Measurements from ENCODE around the gene CAV3.

The CAV3 gene

DNA sequence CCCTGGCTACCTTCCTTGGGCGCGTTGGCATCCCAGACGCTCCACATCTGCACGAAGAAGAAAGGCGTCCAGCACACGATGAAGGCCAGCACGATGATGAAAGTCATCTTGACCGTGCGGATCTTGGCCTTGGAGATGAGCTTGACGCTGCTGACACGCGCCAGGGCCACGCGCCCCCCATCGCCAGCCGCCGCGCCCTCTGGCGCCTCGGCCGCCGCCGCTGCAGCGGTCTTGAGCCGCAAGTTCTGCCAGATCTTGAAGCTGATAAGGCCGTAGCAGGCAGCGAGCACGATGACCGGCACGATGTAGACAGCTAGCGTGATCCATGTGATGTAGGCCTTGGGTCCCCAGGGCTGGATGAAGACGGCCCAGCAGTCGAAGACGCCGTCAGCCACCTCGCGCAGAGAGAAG is 33.7 kb downstream of the CAV3 start:
- WGBS (ENCODE audit: extremely low coverage, insufficient coverage, insufficient read length), result no CpG with 5 or more reads among the region's 37 CpGs
- Histone ChIP-seq H3K14ac (ENCODE audit: low read length) (no peak overlapping the region), H2AFZ (ENCODE audit: insufficient read depth, low read length, poor library complexity) (no peak overlapping the region), H3K4ac (ENCODE audit: low read depth, low read length) (no peak overlapping the region), H3K79me2 (ENCODE audit: control insufficient read depth, insufficient read depth, low read length, poor library complexity) (no peaks in the 10 kb centered on the region), H3K23ac (ENCODE audit: low read length) (no peak overlapping the region), H3K9me3 (ENCODE audit: insufficient read depth, low read depth, low read length) (peaks cover 5% of the 10 kb centered on the region), H2BK120ac (ENCODE audit: insufficient read depth, low read length, poor library complexity) (no peak overlapping the region), H3K36me3 (ENCODE audit: control insufficient read depth in 1 of 2, insufficient read depth in 2 of 2, low read length in 2 of 2) (peaks cover 0 to 3% of the 10 kb centered on the region in 2 experiments), H3K27ac (ENCODE audit: low read depth, low read length) (no peak overlapping the region), H3K4me3 (ENCODE audit: low read depth, low read length) (peak overlapping the region; percentile 40), H4K8ac (ENCODE audit: low read depth, low read length) (no peak overlapping the region), H2AK5ac (ENCODE audit: low read length) (no peak overlapping the region), H4K12ac (ENCODE audit: low read depth, low read length) (no peak overlapping the region), H4K91ac (ENCODE audit: low read depth, low read length) (no peak overlapping the region), H3K27me3 (ENCODE audit: insufficient read depth, low read length) (peaks cover 22% of the 10 kb centered on the region), H2BK5ac (ENCODE audit: low read depth, low read length, poor library complexity) (no peak overlapping the region), H3K79me1 (ENCODE audit: low read length) (no peaks in the 10 kb centered on the region), H2BK12ac (ENCODE audit: low read length) (no peak overlapping the region), H3K4me2 (ENCODE audit: low read length) (peak overlapping the region; percentile 94), H3K4me1 (ENCODE audit: control insufficient read depth in 1 of 2, insufficient read depth in 2 of 2, low read length in 2 of 2) (peaks cover 12% of the 10 kb centered on the region in 2 experiments), H3K9ac (ENCODE audit: low read length) (no peak overlapping the region), H3K18ac (ENCODE audit: low read length) (no peak overlapping the region)
- DNase-seq, result peak; percentile 6 to 23

DNA sequence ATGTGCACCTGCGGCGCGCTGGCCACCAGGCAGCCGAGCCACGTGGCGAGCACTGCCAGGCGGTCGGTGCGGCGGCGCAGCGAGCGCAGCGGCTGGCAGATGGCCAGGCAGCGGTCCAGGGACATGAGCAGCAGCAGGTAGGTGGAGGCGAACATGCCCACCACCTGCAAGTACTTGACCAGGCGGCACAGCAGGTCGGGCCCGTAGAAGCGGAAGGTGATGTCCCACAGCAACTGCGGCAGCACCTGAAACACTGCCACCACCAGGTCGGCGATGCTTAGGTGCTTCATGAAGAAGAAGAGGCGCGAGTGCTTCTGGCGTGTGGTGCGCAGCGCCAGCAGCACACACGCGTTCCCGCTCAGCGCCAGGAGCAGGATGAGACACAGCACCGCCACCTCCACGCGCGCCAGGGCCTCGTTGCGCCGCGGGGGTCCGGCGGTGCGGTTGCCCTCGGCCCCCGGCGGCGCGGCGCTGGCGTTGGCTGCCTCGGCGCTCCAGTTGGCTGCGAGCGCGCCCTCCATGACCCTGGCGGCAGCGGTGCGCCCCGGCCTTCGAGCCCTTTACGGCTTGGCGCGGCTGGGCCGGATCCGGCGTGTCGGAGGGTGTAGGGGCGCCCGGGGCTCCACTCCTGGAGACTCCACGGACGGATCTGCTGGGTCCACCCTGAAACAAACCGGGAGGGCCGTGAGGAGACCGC is 34.2 kb downstream of the CAV3 start:
- H3K4me2 ChIP-seq (ENCODE audit: low read length), result peak overlapping the region; percentile 94
- H3K4me3 ChIP-seq (ENCODE audit: low read depth, low read length), result peak overlapping the region; percentile 60
- no peak overlapping the region for H3K9ac ChIP-seq (ENCODE audit: low read length)
- H3K27ac ChIP-seq (ENCODE audit: low read depth, low read length), result no peak overlapping the region
- no peak overlapping the region for H2AK5ac ChIP-seq (ENCODE audit: low read length)
- DNase-seq, result peak; percentile 53 to 64
- H3K79me1 ChIP-seq (ENCODE audit: low read length), result no peaks in the 10 kb centered on the region
- peak overlapping the region; percentile 13 for H2AFZ ChIP-seq (ENCODE audit: insufficient read depth, low read length, poor library complexity)
- no peak overlapping the region for H2BK12ac ChIP-seq (ENCODE audit: low read length)
- H3K23ac ChIP-seq (ENCODE audit: low read length), result no peak overlapping the region
- H2BK5ac ChIP-seq (ENCODE audit: low read depth, low read length, poor library complexity), result no peak overlapping the region
- no CpG with 5 or more reads among the region's 74 CpGs for WGBS (ENCODE audit: extremely low coverage, insufficient coverage, insufficient read length)
- H2BK120ac ChIP-seq (ENCODE audit: insufficient read depth, low read length, poor library complexity), result no peak overlapping the region
- H4K12ac ChIP-seq (ENCODE audit: low read depth, low read length), result no peak overlapping the region
- no peak overlapping the region for H3K4ac ChIP-seq (ENCODE audit: low read depth, low read length)
- H3K9me3 ChIP-seq (ENCODE audit: insufficient read depth, low read depth, low read length), result peaks cover 5% of the 10 kb centered on the region
- peaks cover 12% of the 10 kb centered on the region in 2 experiments for H3K4me1 ChIP-seq (ENCODE audit: control insufficient read depth in 1 of 2, insufficient read depth in 2 of 2, low read length in 2 of 2)
- no peak overlapping the region for H4K8ac ChIP-seq (ENCODE audit: low read depth, low read length)
- no peak overlapping the region for H3K18ac ChIP-seq (ENCODE audit: low read length)
- no peak overlapping the region for H3K14ac ChIP-seq (ENCODE audit: low read length)
- no peaks in the 10 kb centered on the region for H3K79me2 ChIP-seq (ENCODE audit: control insufficient read depth, insufficient read depth, low read length, poor library complexity)
- peaks cover 0 to 3% of the 10 kb centered on the region in 2 experiments for H3K36me3 ChIP-seq (ENCODE audit: control insufficient read depth in 1 of 2, insufficient read depth in 2 of 2, low read length in 2 of 2)
- H3K27me3 ChIP-seq (ENCODE audit: insufficient read depth, low read length), result peaks cover 22% of the 10 kb centered on the region
- H4K91ac ChIP-seq (ENCODE audit: low read depth, low read length), result no peak overlapping the region

DNA sequence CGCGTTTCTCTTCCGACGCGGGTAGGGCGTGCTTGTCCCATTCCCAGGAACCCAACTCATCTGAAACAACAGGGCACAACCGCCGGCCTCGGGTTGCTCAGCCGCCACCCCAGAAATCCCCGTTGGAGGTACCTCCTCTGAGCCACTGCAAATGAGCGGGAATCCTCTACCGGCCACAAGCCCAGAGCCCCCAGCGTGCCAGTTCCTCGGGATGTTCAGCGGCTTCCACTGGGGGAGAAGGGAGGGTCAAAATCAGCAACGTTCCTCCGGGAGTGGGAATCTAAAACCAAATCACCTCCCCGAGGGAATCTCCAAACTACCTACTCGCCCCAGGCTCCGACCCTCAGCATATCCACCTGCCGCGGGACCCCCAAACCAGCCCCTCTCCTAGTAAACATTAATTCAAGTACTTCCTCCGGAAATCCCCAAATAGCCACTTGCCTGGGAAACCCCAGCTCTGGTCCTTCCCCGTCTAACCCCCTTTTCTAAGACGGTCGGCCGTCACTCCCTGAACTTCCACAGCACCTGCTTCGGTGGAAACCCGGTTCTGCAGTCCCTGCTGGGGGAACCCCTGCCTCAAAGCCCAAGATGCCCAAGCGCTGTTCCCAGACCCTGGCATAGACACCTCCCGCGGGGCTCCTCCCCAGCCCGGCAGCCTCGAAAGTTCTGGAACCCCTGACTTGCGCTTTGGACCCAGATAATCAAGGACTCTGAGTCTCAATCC is 34.9 kb downstream of the CAV3 start:
- H3K4me1 ChIP-seq (ENCODE audit: control insufficient read depth in 1 of 2, insufficient read depth in 2 of 2, low read length in 2 of 2), result peaks cover 12% of the 10 kb centered on the region in 2 experiments
- no peak overlapping the region for H3K27ac ChIP-seq (ENCODE audit: low read depth, low read length)
- H3K4me3 ChIP-seq (ENCODE audit: low read depth, low read length), result peak overlapping the region; percentile 60
- H2BK12ac ChIP-seq (ENCODE audit: low read length), result no peak overlapping the region
- H2BK120ac ChIP-seq (ENCODE audit: insufficient read depth, low read length, poor library complexity), result no peak overlapping the region
- H3K18ac ChIP-seq (ENCODE audit: low read length), result no peak overlapping the region
- H3K9me3 ChIP-seq (ENCODE audit: insufficient read depth, low read depth, low read length), result peaks cover 5% of the 10 kb centered on the region
- DNase-seq, result no peak
- H4K8ac ChIP-seq (ENCODE audit: low read depth, low read length), result no peak overlapping the region
- H3K23ac ChIP-seq (ENCODE audit: low read length), result no peak overlapping the region
- H4K91ac ChIP-seq (ENCODE audit: low read depth, low read length), result no peak overlapping the region
- H3K9ac ChIP-seq (ENCODE audit: low read length), result no peak overlapping the region
- H2AFZ ChIP-seq (ENCODE audit: insufficient read depth, low read length, poor library complexity), result no peak overlapping the region
- H3K79me2 ChIP-seq (ENCODE audit: control insufficient read depth, insufficient read depth, low read length, poor library complexity), result no peaks in the 10 kb centered on the region
- H2BK5ac ChIP-seq (ENCODE audit: low read depth, low read length, poor library complexity), result no peak overlapping the region
- no peak overlapping the region for H4K12ac ChIP-seq (ENCODE audit: low read depth, low read length)
- peak overlapping the region; percentile 94 for H3K4me2 ChIP-seq (ENCODE audit: low read length)
- H3K14ac ChIP-seq (ENCODE audit: low read length), result no peak overlapping the region
- no CpG with 5 or more reads among the region's 36 CpGs for WGBS (ENCODE audit: extremely low coverage, insufficient coverage, insufficient read length)
- H3K36me3 ChIP-seq (ENCODE audit: control insufficient read depth in 1 of 2, insufficient read depth in 2 of 2, low read length in 2 of 2), result peaks cover 0 to 3% of the 10 kb centered on the region in 2 experiments
- no peak overlapping the region for H3K4ac ChIP-seq (ENCODE audit: low read depth, low read length)
- H3K27me3 ChIP-seq (ENCODE audit: insufficient read depth, low read length), result peaks cover 22% of the 10 kb centered on the region
- H3K79me1 ChIP-seq (ENCODE audit: low read length), result no peaks in the 10 kb centered on the region
- no peak overlapping the region for H2AK5ac ChIP-seq (ENCODE audit: low read length)

DNA sequence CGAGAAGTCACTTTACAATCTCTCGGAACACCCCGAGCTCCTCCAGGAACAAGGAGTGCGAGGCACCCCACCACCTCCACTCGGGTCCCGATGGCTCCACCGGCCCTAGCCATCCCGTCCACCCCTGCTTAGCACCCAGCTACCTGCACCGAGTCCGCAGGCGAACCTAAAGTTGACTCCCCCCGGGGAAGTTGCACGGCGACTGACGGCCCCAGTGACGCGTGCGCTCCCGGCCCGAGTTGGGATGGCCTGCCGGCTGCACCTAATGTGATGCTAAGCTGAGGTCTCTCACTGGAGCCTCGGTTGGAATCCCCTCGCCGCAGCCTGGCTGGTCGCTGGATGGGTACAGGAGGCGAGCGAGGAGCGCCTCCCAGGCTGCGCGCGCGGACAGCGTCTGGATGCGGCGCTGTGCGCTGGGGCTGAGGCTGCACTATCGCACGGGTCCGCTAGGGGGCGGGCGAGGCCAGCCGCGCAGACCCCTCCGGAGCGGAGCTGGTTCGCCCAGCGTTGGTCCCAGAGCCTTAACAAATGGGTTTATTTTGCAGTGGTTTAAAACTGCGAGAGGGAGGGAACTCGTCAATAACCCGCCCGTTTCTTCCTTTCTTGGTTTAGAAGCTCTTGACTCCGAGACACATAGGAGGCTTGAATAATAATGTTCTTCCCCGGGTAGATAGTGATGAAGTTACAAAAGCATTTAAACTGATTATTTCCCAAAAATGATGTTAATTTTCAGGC is 35.7 kb downstream of the CAV3 start, which contains the start of gene OXTR:
TSS of gene OXTR (minus strand) at position 526 of the 735 bp plus-strand sequence. CDS start 1,426 bp downstream, outside the sequence.
- Histone ChIP-seq H4K91ac (ENCODE audit: low read depth, low read length) (no peak within 1 kb of the TSS), H4K8ac (ENCODE audit: low read depth, low read length) (no peak within 1 kb of the TSS), H3K79me1 (ENCODE audit: low read length) (no peaks in the 10 kb centered on the region), H3K4me1 (ENCODE audit: control insufficient read depth in 1 of 2, insufficient read depth in 2 of 2, low read length in 2 of 2) (peaks cover 12% of the 10 kb centered on the region in 2 experiments), H2AFZ (ENCODE audit: insufficient read depth, low read length, poor library complexity) (no peak within 1 kb of the TSS), H3K4me3 (ENCODE audit: low read depth, low read length) (peak within 1 kb of the TSS; percentile 65), H2BK5ac (ENCODE audit: low read depth, low read length, poor library complexity) (no peak within 1 kb of the TSS), H3K4me2 (ENCODE audit: low read length) (peak within 1 kb of the TSS; percentile 94), H3K79me2 (ENCODE audit: control insufficient read depth, insufficient read depth, low read length, poor library complexity) (no peaks in the 10 kb centered on the region), H3K27ac (ENCODE audit: low read depth, low read length) (no peak within 1 kb of the TSS), H3K36me3 (ENCODE audit: control insufficient read depth in 1 of 2, insufficient read depth in 2 of 2, low read length in 2 of 2) (peaks cover 0 to 3% of the 10 kb centered on the region in 2 experiments), H3K9me3 (ENCODE audit: insufficient read depth, low read depth, low read length) (peaks cover 4% of the 10 kb centered on the region), H3K23ac (ENCODE audit: low read length) (no peak within 1 kb of the TSS), H2AK5ac (ENCODE audit: low read length) (no peak within 1 kb of the TSS), H4K12ac (ENCODE audit: low read depth, low read length) (no peak within 1 kb of the TSS), H3K14ac (ENCODE audit: low read length) (no peak within 1 kb of the TSS), H3K9ac (ENCODE audit: low read length) (no peak within 1 kb of the TSS), H2BK120ac (ENCODE audit: insufficient read depth, low read length, poor library complexity) (no peak within 1 kb of the TSS), H2BK12ac (ENCODE audit: low read length) (no peak within 1 kb of the TSS), H3K4ac (ENCODE audit: low read depth, low read length) (no peak within 1 kb of the TSS), H3K27me3 (ENCODE audit: insufficient read depth, low read length) (peaks cover 22% of the 10 kb centered on the region), H3K18ac (ENCODE audit: low read length) (no peak within 1 kb of the TSS)
- peak; percentile 74 to 85 for DNase-seq
- WGBS (ENCODE audit: extremely low coverage, insufficient coverage, insufficient read length), result no CpG with 5 or more reads among the region's 53 CpGs
